EH (cell line): ENCODE measurements around the gene TAAR8.
"Not testable (repeated sequence)": the region's sequence is repeated elsewhere in the genome, so short reads cannot be mapped to it uniquely, and the experiment has no call there.

Source experiments
- DNase-seq: peaks from one replicate; pipeline ENCODE4 v3.0.0-alpha.2; 2015; ENCODE audit warnings: low read depth

Gene TAAR8

DNA sequence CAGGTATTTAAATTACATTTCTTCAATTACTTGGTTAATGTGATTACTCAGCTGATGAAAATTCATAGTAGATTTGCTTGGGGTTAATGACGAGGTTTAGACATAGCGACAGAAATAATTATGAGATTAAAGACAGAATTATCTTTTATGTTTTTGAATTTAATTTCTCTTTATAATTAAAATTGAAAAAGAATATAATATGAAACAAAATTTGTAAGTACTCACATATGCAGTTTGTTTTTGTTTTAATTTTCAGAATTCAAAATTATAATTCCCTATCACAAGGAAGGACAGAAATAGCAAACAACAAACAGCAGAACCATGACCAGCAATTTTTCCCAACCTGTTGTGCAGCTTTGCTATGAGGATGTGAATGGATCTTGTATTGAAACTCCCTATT is at the start of gene TAAR8:
TAAR8 (plus strand) TSS at position 301 of the 400 bp plus-strand sequence; CDS start at position 322, 21 bp downstream.
- no peak for DNase-seq

DNA sequence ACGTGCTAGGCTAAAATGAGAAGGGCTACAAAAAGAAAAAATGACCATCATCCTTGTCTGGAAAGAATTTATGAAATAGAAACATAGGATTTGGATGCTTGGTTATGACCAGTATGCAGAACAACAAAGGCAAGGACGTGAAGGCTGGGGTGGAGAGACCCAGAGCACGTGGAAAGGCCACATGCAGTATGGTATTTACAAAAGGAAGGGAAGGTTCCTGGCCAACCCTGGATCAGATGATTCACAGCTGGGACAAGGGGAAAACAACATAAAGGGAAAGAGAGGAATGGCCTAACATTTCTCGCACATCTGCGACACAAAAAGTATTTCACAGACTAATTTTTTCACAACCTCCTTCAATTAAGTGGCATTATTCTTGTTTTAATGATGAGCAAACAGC is 47.7 kb upstream of the TAAR8 start:
- peak; percentile 30 for DNase-seq

DNA sequence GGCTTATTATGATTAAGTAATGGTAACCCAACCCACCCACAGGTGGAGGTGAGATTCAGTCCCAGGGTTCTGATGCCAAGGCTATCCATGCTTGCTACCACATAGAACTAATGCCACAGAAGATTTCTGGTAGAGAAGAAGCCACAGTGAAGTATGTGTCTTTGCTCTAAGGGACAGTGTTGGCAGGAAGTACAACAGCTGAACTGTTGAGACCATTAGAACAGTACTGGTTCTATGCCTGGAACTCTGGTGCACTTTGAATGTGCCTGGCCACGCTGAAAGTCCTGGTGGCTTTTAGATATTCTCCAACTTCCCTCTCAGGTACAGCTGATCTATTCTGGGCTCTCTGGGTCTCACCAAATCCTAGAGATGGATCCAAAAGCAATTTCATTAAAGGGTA is 47.3 kb upstream of the TAAR8 start:
- DNase-seq = no peak

DNA sequence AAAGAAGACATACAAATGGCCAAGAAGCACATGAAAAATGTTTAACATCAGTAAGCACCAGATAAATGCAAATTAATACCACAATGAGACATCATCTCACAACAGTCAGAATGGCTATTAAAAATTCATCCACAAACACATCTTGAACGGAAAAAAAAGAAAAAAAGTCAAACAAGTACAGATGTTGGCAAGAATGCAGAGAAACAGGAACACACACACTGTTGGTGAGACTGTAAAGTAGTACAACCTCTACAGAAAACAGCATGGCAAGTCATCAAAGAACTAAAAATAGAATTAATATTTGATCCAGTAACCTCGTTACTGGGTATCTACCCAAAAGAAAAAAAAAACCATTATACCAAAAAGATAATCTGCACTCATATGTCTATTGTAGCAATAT is 46.0 kb upstream of the TAAR8 start:
- no peak for DNase-seq

- no peak for DNase-seq
Measured at GRCh38 chr6:132506869-132507808, 45.3 kb upstream of the TAAR8 start.

DNA sequence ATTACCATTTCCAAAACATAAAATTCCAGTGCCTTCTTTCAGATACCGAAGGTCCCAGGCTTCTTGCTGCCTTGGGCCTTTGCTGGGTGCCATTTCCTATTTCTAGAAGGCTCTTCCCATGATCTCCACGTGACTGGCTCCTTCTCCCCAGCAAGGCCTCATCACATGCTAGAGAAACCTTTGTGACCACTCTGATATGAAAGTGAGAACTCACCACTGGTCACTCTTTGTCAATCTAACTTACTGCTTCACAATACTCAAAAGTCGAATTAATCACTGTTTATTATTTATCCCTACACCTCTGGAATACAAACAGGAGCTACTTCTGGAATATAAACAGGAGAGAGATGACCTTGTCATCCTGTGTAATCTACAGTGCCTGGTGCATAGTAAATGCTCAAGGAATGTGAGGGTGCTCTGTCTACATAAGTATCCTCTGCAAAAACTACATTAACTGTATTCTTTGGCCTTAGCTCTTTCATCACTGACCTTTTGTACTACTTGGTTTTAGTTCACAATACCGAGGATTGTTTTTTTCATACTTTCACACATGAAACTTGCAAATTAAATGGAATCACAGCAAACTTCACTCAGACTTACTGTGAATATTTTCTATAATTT is 41.2 kb upstream of the TAAR8 start:
- peak; percentile 19 for DNase-seq

GRCh38 chr6:132511831-132512220 is 40.6 kb upstream of the TAAR8 start:
- no peak for DNase-seq

DNA sequence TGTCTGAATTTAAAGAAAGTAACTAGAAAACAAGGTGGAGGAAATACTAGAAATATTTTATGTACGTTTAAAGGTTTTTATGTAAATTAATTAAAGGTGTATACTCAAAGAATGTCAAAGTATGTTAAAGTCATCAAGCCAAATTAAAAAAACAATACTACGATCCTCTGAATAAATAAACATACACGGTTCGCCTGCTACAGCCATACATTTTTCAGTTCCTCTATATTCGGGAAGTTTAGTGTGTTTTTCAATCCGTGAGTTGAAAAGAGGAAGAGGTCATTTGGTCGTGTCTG is 40.2 kb upstream of the TAAR8 start:
- DNase-seq = no peak

- peak; percentile 91 for DNase-seq
Measured at GRCh38 chr6:132512638-132513632, 39.5 kb upstream of the TAAR8 start, which contains the start of gene STX7. TSS of gene STX7 (minus strand) at chr6:132513116. CDS start at chr6:132503530, 9,586 bp downstream.

DNA sequence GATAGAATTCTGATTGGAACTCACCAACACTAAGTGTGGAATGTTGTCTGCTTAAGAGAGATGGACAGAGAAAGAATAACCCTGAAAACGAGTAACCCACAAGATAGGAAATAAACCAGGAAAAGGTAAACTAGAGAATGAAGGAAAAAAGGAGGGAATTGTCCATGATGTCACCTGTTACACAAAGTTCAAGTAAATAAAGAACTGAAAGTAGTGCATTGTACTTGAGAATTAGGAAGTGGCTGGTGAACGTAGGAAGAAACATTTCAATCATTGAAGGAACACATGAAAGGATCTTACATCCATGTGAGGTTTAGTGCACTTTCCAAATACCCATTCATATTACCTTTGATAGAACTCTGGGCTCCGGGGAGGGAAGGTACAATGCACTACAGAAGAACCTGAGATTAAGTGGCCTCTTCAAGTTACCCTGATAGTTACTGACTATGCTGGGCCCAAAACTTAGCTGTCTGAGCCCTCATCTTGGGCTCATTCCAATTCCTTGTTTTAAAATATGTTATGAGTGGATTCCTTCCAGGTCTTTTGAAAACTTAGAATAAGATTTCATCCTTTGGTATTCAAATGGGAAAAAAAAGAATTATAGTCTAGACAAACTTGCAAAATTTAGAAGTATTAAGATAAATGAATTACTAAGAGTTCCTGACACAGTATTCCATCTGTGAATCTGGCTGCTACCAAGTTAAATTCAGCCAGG is 38.5 kb upstream of the TAAR8 start:
- peak; percentile 28 for DNase-seq

DNA sequence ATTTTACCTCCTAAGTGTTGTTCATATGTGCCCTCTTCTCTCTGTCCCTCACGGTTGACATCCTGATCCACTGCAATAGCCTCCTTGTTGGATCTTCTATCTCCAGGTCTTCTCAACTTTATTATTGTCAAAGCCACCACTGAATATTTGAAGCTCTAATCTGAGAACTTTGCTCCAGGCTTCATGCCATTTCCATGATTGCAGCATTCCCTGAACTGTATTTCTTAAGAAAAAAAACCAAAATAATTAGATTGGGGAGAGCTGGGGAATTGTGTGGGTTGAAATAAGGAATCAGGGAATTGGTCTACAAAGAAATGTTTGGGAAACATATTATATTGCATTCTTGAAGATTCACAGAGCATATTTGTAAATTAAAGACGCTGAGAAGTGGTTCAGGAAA is 37.1 kb upstream of the TAAR8 start:
- DNase-seq = peak; percentile 48

- DNase-seq = peak; percentile 64
Measured at GRCh38 chr6:132520953-132521352, 31.5 kb upstream of the TAAR8 start.

DNA sequence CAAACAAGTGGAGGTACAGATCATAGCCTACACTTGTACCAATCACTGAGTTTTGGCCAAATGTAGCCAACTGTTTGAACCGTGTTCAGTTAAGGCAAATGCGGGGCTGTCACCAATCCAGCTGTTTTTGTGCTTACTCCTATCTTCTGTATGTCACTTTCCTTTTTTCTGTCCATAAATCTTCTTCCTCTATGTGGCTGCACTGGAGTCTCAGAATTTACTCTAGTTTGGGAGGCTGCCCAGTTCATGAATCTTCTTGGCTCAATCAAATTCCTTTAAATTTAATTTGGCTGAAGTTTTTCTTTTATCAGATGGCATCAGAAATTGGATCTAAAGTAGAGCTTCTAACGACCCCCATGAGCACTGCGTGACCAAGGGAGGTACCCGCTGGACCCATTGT is 27.8 kb upstream of the TAAR8 start:
- peak; percentile 63 for DNase-seq

DNA sequence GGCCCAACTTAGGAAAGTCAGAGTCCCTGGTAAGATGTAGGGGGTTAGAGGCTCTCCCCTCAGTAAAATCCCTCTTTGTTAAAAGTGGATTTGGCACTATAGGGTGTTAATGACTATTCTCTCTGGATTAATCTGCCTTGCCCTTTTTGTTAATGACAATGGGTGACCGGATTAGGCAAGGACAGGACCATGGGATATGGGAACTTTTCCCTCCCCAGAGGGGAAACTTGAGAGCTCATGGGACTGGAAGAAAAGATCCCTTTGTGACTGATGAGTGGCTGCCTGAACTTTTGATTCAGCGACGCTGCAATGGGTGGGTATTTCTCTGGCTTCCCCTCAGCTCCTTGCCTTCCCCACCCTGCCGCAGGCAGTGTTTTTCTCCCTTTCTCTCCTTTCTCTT is 26.6 kb upstream of the TAAR8 start:
- DNase-seq = no peak

DNA sequence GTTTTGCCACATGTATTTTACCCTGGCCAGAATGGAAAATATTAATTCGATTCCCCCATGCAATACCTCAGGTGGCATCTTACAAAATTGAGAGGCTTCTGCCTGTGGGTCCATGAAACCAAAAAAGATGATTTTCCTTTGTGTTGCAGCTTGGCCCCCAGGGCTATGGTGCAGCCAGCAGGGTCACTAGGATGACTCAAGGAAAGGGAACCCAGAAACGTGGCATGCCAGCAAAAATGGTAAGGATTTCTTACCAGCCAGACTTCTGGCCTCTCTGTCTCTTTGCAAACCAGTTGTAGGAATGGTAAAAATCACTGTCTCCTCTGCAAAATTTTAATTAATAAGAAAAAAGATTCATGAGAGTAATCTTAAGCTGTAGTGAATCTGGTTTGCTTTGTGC is 26.0 kb upstream of the TAAR8 start:
- DNase-seq = peak; percentile 66

DNA sequence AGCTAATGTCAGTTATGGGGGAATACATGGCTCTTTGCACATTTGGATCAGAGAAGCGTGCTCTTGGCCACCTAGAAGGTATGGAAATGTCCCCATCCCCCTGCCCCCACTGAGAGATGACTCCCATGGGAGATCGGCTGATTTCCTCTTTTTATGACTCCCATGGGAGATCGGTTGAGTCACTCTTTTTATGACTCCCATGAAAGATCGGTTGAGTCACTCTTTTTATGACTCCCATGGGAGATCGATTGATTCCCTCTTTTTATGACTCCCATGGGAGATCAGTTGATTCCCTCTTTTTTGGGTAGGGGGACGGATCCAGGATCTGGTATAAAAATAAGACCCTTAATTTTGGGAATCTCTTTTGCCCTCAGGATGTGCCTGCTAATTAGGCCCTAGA is 24.7 kb upstream of the TAAR8 start:
- DNase-seq = peak; percentile 82

DNA sequence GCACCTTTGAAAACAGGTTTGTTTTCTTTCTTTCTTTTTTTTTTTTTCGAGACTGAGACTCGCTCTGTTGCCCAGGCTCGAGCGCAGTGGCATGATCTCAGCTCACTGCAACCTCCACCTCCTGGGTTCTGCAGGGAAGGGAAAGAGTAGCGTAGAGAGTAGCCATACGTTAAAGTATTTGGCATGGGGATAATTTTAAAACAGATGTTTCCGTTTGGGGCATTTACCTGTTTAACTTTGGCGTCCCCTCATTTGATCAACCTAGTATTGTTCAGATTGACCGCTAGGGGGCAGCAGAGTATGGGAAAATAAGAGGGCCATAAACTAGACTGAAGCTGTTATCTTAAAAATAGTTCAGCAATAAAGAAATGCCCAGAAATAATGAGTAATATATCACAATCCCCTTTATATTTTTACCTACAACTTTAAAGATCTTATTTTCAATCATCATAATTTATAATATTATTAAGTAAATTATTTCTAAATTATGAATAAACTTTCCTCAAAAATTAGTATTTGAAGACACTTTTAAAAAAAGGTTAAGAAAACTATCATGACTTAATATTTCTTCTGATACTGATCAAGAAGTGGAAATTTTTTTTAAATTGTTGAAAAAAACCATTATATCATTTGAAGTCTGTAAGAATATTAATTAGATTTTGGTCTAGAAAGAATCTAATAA is 22.0 kb upstream of the TAAR8 start:
- peak; percentile 67 for DNase-seq

DNA sequence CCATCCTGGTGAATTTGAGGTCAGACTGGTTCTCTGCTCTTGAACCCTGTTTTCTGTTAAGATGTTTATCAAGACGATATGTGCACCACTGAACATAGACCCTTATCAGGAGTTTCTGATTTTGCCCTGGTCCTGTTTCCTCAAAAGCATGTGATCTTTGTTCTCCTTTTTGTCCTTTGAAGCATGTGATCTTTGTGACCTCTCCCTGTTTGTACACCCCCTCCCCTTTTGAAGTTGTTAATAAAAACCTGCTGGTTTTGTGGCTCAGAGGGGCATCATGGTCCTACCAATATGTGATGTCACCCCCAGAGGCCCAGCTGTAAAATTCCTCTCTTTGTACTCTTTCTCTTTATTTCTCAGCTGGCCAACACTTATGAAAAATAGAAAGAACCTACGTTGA is 17.9 kb upstream of the TAAR8 start:
- DNase-seq = not testable (repeated sequence)

- no peak for DNase-seq
Measured at GRCh38 chr6:132537145-132537544, 15.3 kb upstream of the TAAR8 start.

- no peak for DNase-seq
Measured at GRCh38 chr6:132537977-132538376, 14.5 kb upstream of the TAAR8 start, which contains the start of gene TAAR9. TSS of gene TAAR9 (plus strand) at chr6:132538277. CDS start at chr6:132538290, 13 bp downstream.

DNA sequence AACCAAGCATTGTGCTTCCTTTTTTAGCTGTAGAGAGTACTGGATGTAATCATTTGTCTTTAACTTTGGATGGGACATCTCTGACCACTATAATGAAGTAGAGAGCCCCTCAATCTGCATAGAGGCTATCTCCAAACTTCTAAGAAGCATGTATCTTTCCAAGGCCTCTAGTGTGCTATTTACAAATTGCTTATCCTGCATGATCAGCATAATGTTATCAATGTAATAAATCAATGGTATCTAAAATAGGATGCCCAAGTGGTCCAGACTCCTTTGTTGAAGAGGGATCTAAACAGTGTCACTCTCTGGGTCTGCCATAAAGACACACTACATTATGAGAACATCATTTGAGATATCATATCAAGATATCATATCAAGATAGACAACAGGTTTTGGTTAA is 7.6 kb upstream of the TAAR8 start:
- DNase-seq = no peak
